ENCODE measurements around the gene CDH22. TPM values are rescaled to one million over a fixed set of nuclear protein-coding genes. Genes with fewer than 3 reads are reported as not detected.

CDH22 gene
- total and polyA plus RNA-seq, 9 of the 15 experiments (the other 6 are each of a cell fraction or from before 2014, with no cell fraction given), result 0.07 to 0.08 TPM; not detected in 7

DNA sequence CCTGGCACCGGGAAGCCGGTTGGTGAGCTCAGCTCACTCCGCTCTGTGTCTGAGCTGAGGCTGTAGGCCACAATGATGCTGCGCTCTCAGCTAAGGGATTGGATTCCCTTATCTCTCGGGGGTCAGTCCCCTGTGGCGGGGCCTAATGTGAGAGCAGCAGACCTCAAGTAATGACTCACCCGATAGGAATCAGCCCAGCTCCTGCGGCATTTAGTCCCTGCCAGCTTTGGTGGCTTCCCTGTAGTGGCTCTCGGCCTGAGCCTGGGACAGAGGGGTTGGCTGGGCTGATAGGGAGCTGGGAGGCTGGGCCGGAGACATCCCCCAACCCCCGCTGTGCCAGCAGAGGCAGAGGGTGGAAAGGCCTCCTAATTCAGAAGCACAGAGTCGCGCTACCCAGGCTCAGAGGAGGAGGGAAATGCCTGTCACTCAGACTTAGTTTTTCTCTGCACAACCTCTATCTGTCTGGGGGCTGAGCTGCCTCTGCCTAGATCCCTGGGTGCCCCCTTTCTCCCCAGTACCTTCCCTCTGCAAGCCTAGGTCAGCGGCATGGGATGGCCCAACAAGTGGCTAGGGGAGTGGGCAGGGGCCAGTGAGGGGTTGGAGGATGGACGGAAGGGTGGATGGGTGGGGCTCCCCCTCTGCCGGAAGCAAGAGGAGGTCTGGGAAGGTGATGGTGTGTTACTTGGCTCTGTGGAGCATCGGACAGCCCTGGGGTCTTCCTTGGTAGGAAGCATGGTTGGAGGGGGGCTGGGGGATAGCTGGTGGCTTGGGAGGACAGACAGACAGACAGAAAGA is 92.2 kb downstream of the CDH22 start (continued):
- TF ChIP-seq ZBTB7A (IDR thresholded peaks at IDR 0.05; ENCODE audit: borderline replicate concordance, control insufficient read depth, low read depth, low read length) (peak; percentile 60; the same call in 1 of the 2 replicates), LCOR (CRISPR knock-in tag; IDR thresholded peaks at IDR 0.05) (peak; percentile 61; the same call in 1 of the 2 replicates), CREM (IDR thresholded peaks at IDR 0.05; ENCODE audit: low read depth) (peak; percentile 38; the same call in 1 of the 2 replicates), ZNF143 (CRISPR knock-in tag; IDR thresholded peaks at IDR 0.05) (no peak), FOSL1 (tag; conservative IDR thresholded peaks at IDR 0.05) (peak; percentile 95), CBFA2T3 (IDR thresholded peaks at IDR 0.05) (peak; percentile 73), JUNB (CRISPR knock-in tag; conservative IDR thresholded peaks at IDR 0.05) (no peak), ZNF707 (CRISPR knock-in tag; conservative IDR thresholded peaks at IDR 0.05) (no peak), NFE2 (IDR thresholded peaks at IDR 0.05; ENCODE audit: low read depth) (peak; percentile 70), CBX2 (IDR thresholded peaks at IDR 0.05; ENCODE audit: insufficient read depth, low read length, poor library complexity, severe bottlenecking) (no peak), DPF2 (IDR thresholded peaks at IDR 0.05) (peak; percentile 88), ATF7 (IDR thresholded peaks at IDR 0.05) (peak; percentile 60; the same call in 1 of the 2 replicates), ZFP36 (IDR thresholded peaks at IDR 0.05; ENCODE audit: low read depth, low read length, partially characterized antibody) (peak; percentile 25), ZNF785 (CRISPR knock-in tag; IDR thresholded peaks at IDR 0.05) (no peak), SMARCC2 (IDR thresholded peaks at IDR 0.05; ENCODE audit: low read depth) (peak; percentile 79), CBFB (CRISPR knock-in tag; IDR thresholded peaks at IDR 0.05) (no peak), TFE3 (CRISPR knock-in tag; IDR thresholded peaks at IDR 0.05) (no peak)
- TF ChIP-seq, protein P1, sequence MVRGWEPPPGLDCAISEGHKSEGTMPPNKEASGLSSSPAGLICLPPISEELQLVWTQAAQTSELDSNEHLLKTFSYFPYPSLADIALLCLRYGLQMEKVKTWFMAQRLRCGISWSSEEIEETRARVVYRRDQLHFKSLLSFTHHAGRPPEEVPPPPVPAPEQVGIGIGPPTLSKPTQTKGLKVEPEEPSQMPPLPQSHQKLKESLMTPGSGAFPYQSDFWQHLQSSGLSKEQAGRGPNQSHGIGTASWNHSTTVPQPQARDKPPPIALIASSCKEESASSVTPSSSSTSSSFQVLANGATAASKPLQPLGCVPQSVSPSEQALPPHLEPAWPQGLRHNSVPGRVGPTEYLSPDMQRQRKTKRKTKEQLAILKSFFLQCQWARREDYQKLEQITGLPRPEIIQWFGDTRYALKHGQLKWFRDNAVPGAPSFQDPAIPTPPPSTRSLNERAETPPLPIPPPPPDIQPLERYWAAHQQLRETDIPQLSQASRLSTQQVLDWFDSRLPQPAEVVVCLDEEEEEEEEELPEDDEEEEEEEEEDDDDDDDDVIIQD (CRISPR knock-in tag; IDR thresholded peaks at IDR 0.05), result no peak
- TF ChIP-seq, protein P2, sequence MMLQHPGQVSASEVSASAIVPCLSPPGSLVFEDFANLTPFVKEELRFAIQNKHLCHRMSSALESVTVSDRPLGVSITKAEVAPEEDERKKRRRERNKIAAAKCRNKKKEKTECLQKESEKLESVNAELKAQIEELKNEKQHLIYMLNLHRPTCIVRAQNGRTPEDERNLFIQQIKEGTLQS (IDR thresholded peaks at IDR 0.05), result peak; percentile 90
- TF ChIP-seq, protein P2 (CRISPR knock-in tag; conservative IDR thresholded peaks at IDR 0.05), result peak; percentile 76; the same call in 1 of the 2 replicates
